Calu3 (cell line): ENCODE results near the gene DPP3. TPM values are rescaled to one million over a fixed set of nuclear protein-coding genes. Genes with fewer than 3 reads are reported as not detected.

Experiments
- BruUV-seq: library from RNA; stranded (reverse); fragments of 400-500 nt; replicated peaks from 2 replicates; lab custom pipeline; 2021; lab: Mats Ljungman, UMichigan
- CTCF ChIA-PET: fragments of 300-600 bp; sonication (Branson Sonifier 250); formaldehyde crosslinking; loops from one replicate; lab custom pipeline; 2022; ENCODE audit warnings: antibody characterized with exemption; lab: Charles Lee
- DNase-seq: peaks from one replicate; pipeline ENCODE4 v3.0.0; 2022
- H3K27ac Mint-ChIP-seq: one replicate; pipeline ENCODE4 v1.8.0; 2022; ENCODE audit warnings: mixed read lengths; ENCODE audit not compliant: unreplicated experiment
- H3K27me3 Mint-ChIP-seq: one replicate; pipeline ENCODE4 v1.8.0; 2022; ENCODE audit warnings: mixed read lengths; ENCODE audit not compliant: unreplicated experiment
- H3K36me3 Mint-ChIP-seq: one replicate; pipeline ENCODE4 v1.8.0; 2022; ENCODE audit warnings: mild to moderate bottlenecking, moderate library complexity, mixed read lengths; ENCODE audit not compliant: insufficient read depth, unreplicated experiment
- H3K4me1 Mint-ChIP-seq: one replicate; pipeline ENCODE4 v1.8.0; 2022; ENCODE audit warnings: mild to moderate bottlenecking, low read depth, mixed read lengths; ENCODE audit not compliant: unreplicated experiment
- H3K4me3 Mint-ChIP-seq: one replicate; pipeline ENCODE4 v1.8.0; 2022; ENCODE audit warnings: mild to moderate bottlenecking, low read depth, moderate library complexity, mixed read lengths; ENCODE audit not compliant: unreplicated experiment
- H3K9me3 Mint-ChIP-seq: one replicate; pipeline ENCODE4 v1.8.0; 2022; ENCODE audit warnings: low read depth, mixed read lengths; ENCODE audit not compliant: unreplicated experiment
- CTCF ChIP-seq: fragments of 200-600 bp; IDR thresholded peaks from one replicate; pipeline ENCODE4 v1.8.0; 2022; ENCODE audit warnings: antibody characterized with exemption; ENCODE audit not compliant: unreplicated experiment
- intact Hi-C: fragments of 100-400 bp; cut with micrococcal nuclease; formaldehyde crosslinking; loops from one replicate; pipeline ENCODE4 v1.10.0; 2022; ENCODE audit not compliant: unreplicated experiment
- total RNA-seq: library from RNA; stranded (reverse); gene quantifications from 2 replicates; pipeline ENCODE4 v1.2.3, GENCODE V29; 2022

Gene DPP3
- total RNA-seq, 1 experiment from 2014 or later, result 57.4 TPM

- H3K4me3 Mint-ChIP-seq, result no peak overlapping the region
- BruUV-seq, result no TSS peak
- H3K9me3 Mint-ChIP-seq, result no peaks in the 10 kb centered on the region
- TF ChIP-seq CTCF, result no peak
- no peak overlapping the region for H3K27ac Mint-ChIP-seq
- CTCF ChIA-PET, result no interaction called here
- peaks cover 59% of the 10 kb centered on the region for H3K27me3 Mint-ChIP-seq
- peaks cover 18% of the 10 kb centered on the region for H3K4me1 Mint-ChIP-seq
- DNase-seq, result no peak
- intact Hi-C loops, result no loop called here
- no peaks in the 10 kb centered on the region for H3K36me3 Mint-ChIP-seq
Observed at GRCh38 chr11:66451663-66452062, 28.6 kb upstream of the DPP3 start.

DNA sequence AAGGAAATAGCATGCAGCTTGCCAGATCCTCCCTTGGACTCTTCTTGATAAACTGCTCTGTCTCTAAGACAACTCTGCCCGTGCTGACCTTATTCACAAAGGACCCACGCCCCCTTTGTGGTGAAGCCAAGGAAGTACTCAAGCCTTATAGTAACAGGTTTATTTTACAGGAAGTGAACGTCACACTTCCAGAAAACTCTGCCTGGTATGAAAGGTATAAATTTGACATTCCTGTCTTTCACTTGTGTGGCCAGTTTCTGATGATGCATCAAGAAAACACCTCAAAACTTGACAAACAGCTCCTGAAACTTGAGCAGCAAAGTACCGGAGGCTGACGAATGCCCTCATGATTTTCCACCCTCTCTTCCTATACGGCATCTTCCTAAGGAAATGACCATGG is 26.0 kb upstream of the DPP3 start:
- BruUV-seq, result no TSS peak
- Mint-ChIP-seq H3K4me3 (no peak overlapping the region), H3K4me1 (peaks cover 18% of the 10 kb centered on the region), H3K27me3 (peaks cover 48% of the 10 kb centered on the region), H3K36me3 (no peaks in the 10 kb centered on the region), H3K9me3 (no peaks in the 10 kb centered on the region), H3K27ac (no peak overlapping the region)
- CTCF ChIA-PET, result interaction anchor here (0.5 to 0.6 kb wide), 2 partner anchors 191 to 1024 kb away, joined by 3 to 4 read pairs; no protein-coding TSS in a partner anchor
- no peak for TF ChIP-seq CTCF
- peak; percentile 12 for DNase-seq
- intact Hi-C loops, result no loop called here

- intact Hi-C loops, result no loop called here
- Mint-ChIP-seq H3K9me3 (no peaks in the 10 kb centered on the region), H3K36me3 (no peaks in the 10 kb centered on the region), H3K4me3 (no peak overlapping the region), H3K4me1 (peaks cover 18% of the 10 kb centered on the region), H3K27ac (no peak overlapping the region), H3K27me3 (peaks cover 47% of the 10 kb centered on the region)
- DNase-seq, result no peak
- BruUV-seq, result no TSS peak
- CTCF ChIA-PET, result interaction anchor here (0.5 to 1.5 kb wide), 2 partner anchors 12 to 1024 kb away, joined by 4 to 14 read pairs; partner anchors contain the start of gene PELI3
- no peak for TF ChIP-seq CTCF
Observed at GRCh38 chr11:66454828-66455227, 25.4 kb upstream of the DPP3 start.

GRCh38 chr11:66457826-66458225 is 22.4 kb upstream of the DPP3 start:
- Mint-ChIP-seq H3K27ac (no peak overlapping the region), H3K4me3 (no peak overlapping the region), H3K9me3 (no peaks in the 10 kb centered on the region), H3K36me3 (no peaks in the 10 kb centered on the region), H3K27me3 (peaks cover 18% of the 10 kb centered on the region), H3K4me1 (peaks cover 18% of the 10 kb centered on the region)
- no peak for DNase-seq
- BruUV-seq, result no TSS peak
- no peak for TF ChIP-seq CTCF
- intact Hi-C loops, result no loop called here
- CTCF ChIA-PET, result no interaction called here
